Endothelial cell of umbilical vein (primary cell): ENCODE measurements around the gene FYN. TPM values are rescaled to one million over a fixed set of nuclear protein-coding genes. Genes with fewer than 3 reads are reported as not detected.

Experiments used
- BruUV-seq: library from RNA; stranded (reverse); fragments of 400-500 nt; replicated peaks from 2 replicates; lab custom pipeline; 2021; lab: Mats Ljungman, UMichigan
- CTCF ChIA-PET: fragments of 300-600, 350-600 bp; sonication (Branson Sonifier 250); formaldehyde crosslinking; loops from one replicate; lab custom pipeline; 2021; ENCODE audit warnings: antibody characterized with exemption, inconsistent platforms; lab: Charles Lee
- POLR2A ChIA-PET: fragments of 300-600, 350-600 bp; sonication (Branson Sonifier 250); formaldehyde crosslinking; loops from one replicate; lab custom pipeline; 2021; ENCODE audit warnings: antibody characterized with exemption, inconsistent platforms; lab: Charles Lee
- DNase-seq: peaks from one replicate; pipeline ENCODE4 v3.0.0-alpha.2; 2011; ENCODE audit warnings: low read depth, low spot score
- FAIRE-seq: peaks from 2 replicates; lab custom pipeline; 2011; peaks lifted over from hg19 to GRCh38; lab: Jason Lieb, UNC
- H2AFZ ChIP-seq: 2 replicates; pipeline ENCODE4 v1.6.0; 2012; ENCODE audit warnings: low read depth, low read length, control low read depth, inconsistent platforms
- H3K27ac ChIP-seq: 2 replicates; pipeline ENCODE4 v1.5.1; 2011; ENCODE audit warnings: low read depth, mild to moderate bottlenecking, control low read depth, low read length, moderate library complexity; ENCODE audit not compliant: insufficient read depth
- H3K27me3 ChIP-seq, 2 experiments: 2 replicates each; pipeline versions ENCODE4 v1.6.0 to v1.6.1; 2011; ENCODE audit warnings: low read length in 2 of 2, mixed read lengths in 1 of 2; ENCODE audit not compliant: control insufficient read depth in 2 of 2, insufficient read depth in 2 of 2
- H3K36me3 ChIP-seq, 2 experiments: 2 replicates in 1 of 2; 3 replicates in 1 of 2; pipeline ENCODE4 v1.5.1; 2011; ENCODE audit warnings: low read length in 2 of 2, mild to moderate bottlenecking in 1 of 2, moderate library complexity in 1 of 2; ENCODE audit not compliant: control insufficient read depth in 2 of 2, insufficient read depth in 2 of 2; ENCODE audit errors: extremely low read depth in 1 of 2
- H3K4me1 ChIP-seq: 3 replicates; pipeline ENCODE4 v1.5.1; 2011; ENCODE audit warnings: mild to moderate bottlenecking, low read length; ENCODE audit not compliant: control insufficient read depth, insufficient read depth; ENCODE audit errors: extremely low read depth
- H3K4me2 ChIP-seq: 2 replicates; pipeline ENCODE4 v1.6.1; 2011; ENCODE audit warnings: low read length, control low read depth, mixed read lengths; ENCODE audit not compliant: insufficient read depth
- H3K4me3 ChIP-seq, 3 experiments: fragments of 200-600 bp in 1 of 3; sonication (generic), shearing (Covaris generic) in 1 of 3; replicated peaks in 1 of 3; 2 replicates each; pipeline ENCODE4 v1.5.1; 2011 to 2016; ENCODE audit warnings: control low read depth in 3 of 3, low read length in 3 of 3, mild to moderate bottlenecking in 2 of 3, inconsistent platforms in 1 of 3, low read depth in 1 of 3, moderate library complexity in 1 of 3; ENCODE audit not compliant: insufficient read depth in 1 of 3
- H3K79me2 ChIP-seq: 2 replicates; pipeline ENCODE4 v1.6.0; 2012; ENCODE audit warnings: low read length, inconsistent platforms; ENCODE audit not compliant: control insufficient read depth, insufficient read depth
- H3K9ac ChIP-seq: replicated peaks from 2 replicates; pipeline ENCODE3; 2011; ENCODE audit warnings: low read length, control low read depth; ENCODE audit not compliant: insufficient read depth; ENCODE audit errors: extremely low read depth
- H3K9me1 ChIP-seq: replicated peaks from 3 replicates; pipeline ENCODE4 v1.6.0; 2011; ENCODE audit warnings: mild to moderate bottlenecking, low read length; ENCODE audit not compliant: control insufficient read depth, insufficient read depth; ENCODE audit errors: extremely low read depth
- H3K9me3 ChIP-seq: replicated peaks from 2 replicates; pipeline ENCODE4 v1.5.1; 2012; ENCODE audit warnings: low read length, inconsistent platforms; ENCODE audit not compliant: control insufficient read depth, insufficient read depth
- H4K20me1 ChIP-seq: replicated peaks from 2 replicates; pipeline ENCODE3; 2011; ENCODE audit warnings: mild to moderate bottlenecking, low read length; ENCODE audit not compliant: control insufficient read depth, insufficient read depth; ENCODE audit errors: extremely low read depth
- CTCF ChIP-seq, 2 donors: IDR thresholded peaks; 1 replicate in 1 of 2; 2 replicates in 1 of 2; pipeline ENCODE4 v1.5.1; 2011; ENCODE audit warnings: low read length in 2 of 2, mild to moderate bottlenecking in 2 of 2, moderate library complexity in 2 of 2, control low read depth in 1 of 2, inconsistent platforms in 1 of 2, low read depth in 1 of 2; ENCODE audit not compliant: insufficient read depth in 1 of 2; ENCODE audit errors: extremely low read depth in 1 of 2
- EZH2 ChIP-seq: IDR thresholded peaks from 2 replicates; pipeline ENCODE4 v1.6.1; 2012; ENCODE audit warnings: borderline replicate concordance, low read depth, mild to moderate bottlenecking, moderate library complexity, low read length, inconsistent platforms; ENCODE audit not compliant: severe bottlenecking
- FOS ChIP-seq: IDR thresholded peaks from 2 replicates; pipeline ENCODE4 v1.6.1; 2011; ENCODE audit warnings: mild to moderate bottlenecking, low read length, moderate library complexity, borderline replicate concordance; ENCODE audit not compliant: insufficient read depth
- GATA2 ChIP-seq: IDR thresholded peaks from 2 replicates; pipeline ENCODE4 v1.7.0; 2011; ENCODE audit warnings: low read depth, mild to moderate bottlenecking, moderate library complexity, mixed read lengths, low read length; ENCODE audit not compliant: insufficient read length, insufficient read depth
- JUN ChIP-seq: IDR thresholded peaks from 2 replicates; pipeline ENCODE4 v1.6.1; 2011; ENCODE audit warnings: borderline replicate concordance, low read depth; ENCODE audit not compliant: insufficient read length, insufficient read depth
- MYC ChIP-seq: IDR thresholded peaks from one replicate; pipeline ENCODE4 v1.6.1; 2011; ENCODE audit warnings: mild to moderate bottlenecking, low read depth, low read length
- POLR2A ChIP-seq: IDR thresholded peaks from 2 replicates; pipeline ENCODE4 v1.6.1; 2012; ENCODE audit warnings: low read depth, mild to moderate bottlenecking, control low read depth, low read length
- POLR2AphosphoS5 ChIP-seq: IDR thresholded peaks from 2 replicates; pipeline ENCODE4 v1.6.1; 2012; ENCODE audit warnings: low read depth, mild to moderate bottlenecking, control low read depth, low read length, moderate library complexity; ENCODE audit not compliant: insufficient read depth
- dilution Hi-C: fragments of 300-500 bp; cut with MboI; formaldehyde crosslinking; loops from one replicate; pipeline ENCODE4 v1.15.0; 2019; ENCODE audit warnings: low sequenced_read_pairs; ENCODE audit not compliant: extremely low pct_ligation_motif_present
- intact Hi-C: fragments of 100-400 bp; cut with micrococcal nuclease; formaldehyde crosslinking; loops from one replicate; pipeline ENCODE4 v1.10.0; 2022
- polyA plus RNA-seq, 4 experiments: library from polyadenylated mRNA; depleted of rRNA in 3 of 4; stranded (reverse) in 3 of 4; unstranded in 1 of 4; fragments of >200 nt; gene quantifications; 2 replicates each; pipeline versions ENCODE4 v1.2.1 to v1.2.3, GENCODE V29; 2011 to 2012; ENCODE audit warnings: missing spikeins in 1 of 4
- total RNA-seq: library from RNA; stranded (reverse); gene quantifications from 2 replicates; pipeline ENCODE4 v1.2.3, GENCODE V29; 2021
- TF ChIP-seq, protein P1 (sequence below): IDR thresholded peaks from 2 replicates; pipeline ENCODE4 v1.6.1; 2011; ENCODE audit not compliant: insufficient read depth, insufficient read length

Gene FYN
- total and polyA plus RNA-seq, 2 donors (not counting 3 experiments of a cell fraction or from before 2014, with no cell fraction given), result 69.0 to 143 TPM

DNA sequence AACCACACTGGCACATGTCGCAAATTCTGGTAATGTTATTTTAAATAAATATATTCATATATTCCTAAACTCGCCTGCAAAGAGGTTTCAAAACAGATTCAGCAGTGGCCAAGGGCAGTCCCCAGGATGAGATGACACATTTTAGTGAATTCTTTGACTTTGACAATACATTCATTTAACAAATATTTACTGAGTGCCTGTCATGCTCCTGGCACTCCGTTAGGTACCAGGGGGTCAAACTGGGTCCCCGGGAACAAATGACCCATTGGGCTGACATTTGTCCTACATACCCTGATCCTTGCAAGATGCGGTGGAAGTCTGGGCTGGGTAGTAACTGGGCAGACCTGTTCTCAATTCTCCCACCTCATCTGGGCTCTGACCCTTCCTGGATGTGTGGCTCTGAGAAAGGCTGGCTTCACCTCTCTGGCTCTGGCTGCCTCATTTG lies 74.9 kb downstream of the FYN start:
- DNase-seq (no peak), FAIRE-seq (no peak)
- H3K9me1 ChIP-seq, result no peaks in the 10 kb centered on the region
- no TSS peak for BruUV-seq
- TF ChIP-seq CTCF (IDR thresholded peaks at IDR 0.05; ENCODE audit: extremely low read depth in 1 of 2, insufficient read depth in 1 of 2, low read depth in 1 of 2, low read length in 2 of 2), result no peak
- TF ChIP-seq, protein P1, sequence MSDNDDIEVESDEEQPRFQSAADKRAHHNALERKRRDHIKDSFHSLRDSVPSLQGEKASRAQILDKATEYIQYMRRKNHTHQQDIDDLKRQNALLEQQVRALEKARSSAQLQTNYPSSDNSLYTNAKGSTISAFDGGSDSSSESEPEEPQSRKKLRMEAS, result no peak
- no peak for TF ChIP-seq POLR2AphosphoS5
- TF ChIP-seq MYC, result no peak
- no peak for TF ChIP-seq GATA2
- TF ChIP-seq POLR2A, result no peak
- no peak for TF ChIP-seq EZH2
- TF ChIP-seq FOS, result no peak
- no peak for TF ChIP-seq JUN
- intact Hi-C loops (no loop called here), dilution Hi-C loops (no loop called here)
- no peak overlapping the region for H3K4me2 ChIP-seq
- ChIA-PET POLR2A (no interaction called here), CTCF (no interaction called here)
- no peaks in the 10 kb centered on the region for H4K20me1 ChIP-seq
- no peaks in the 10 kb centered on the region for H3K9me3 ChIP-seq
- no peak overlapping the region for H3K4me3 ChIP-seq
- H3K79me2 ChIP-seq, result peaks cover 4% of the 10 kb centered on the region
- no peak overlapping the region for H3K9ac ChIP-seq
- no peaks in the 10 kb centered on the region for H3K27me3 ChIP-seq
- H3K27ac ChIP-seq, result no peak overlapping the region
- H2AFZ ChIP-seq, result no peak overlapping the region
- peaks cover 13% of the 10 kb centered on the region for H3K4me1 ChIP-seq
- no peaks in the 10 kb centered on the region for H3K36me3 ChIP-seq
